ENCODE measurements around the gene TMEM120B.

TMEM120B gene

GRCh38 chr12:121775501-121775900, 62.9 kb downstream of the TMEM120B start:
- Histone ChIP-seq H3K4me3 (ENCODE audit: low read length, poor library complexity, severe bottlenecking) (no peak overlapping the region), H3K4me2 (ENCODE audit: low read depth, low read length, poor library complexity, severe bottlenecking) (no peak overlapping the region), H3K79me2 (ENCODE audit: insufficient read depth, low read length) (no peaks in the 10 kb centered on the region), H4K20me1 (ENCODE audit: insufficient read depth, low read length, poor library complexity, severe bottlenecking) (peaks cover 3% of the 10 kb centered on the region), H3F3A (ENCODE audit: low read depth) (no peaks in the 10 kb centered on the region), H3K36me3 (ENCODE audit: insufficient read depth, low read length) (peaks cover 30% of the 10 kb centered on the region; the same call in 1 of the 2 replicates), H3K27me3 (ENCODE audit: insufficient read depth, low read length, poor library complexity, severe bottlenecking) (no peaks in the 10 kb centered on the region), H3K4me1 (ENCODE audit: insufficient read depth, low read length, poor library complexity, severe bottlenecking) (peaks cover 13% of the 10 kb centered on the region), H3K9ac (ENCODE audit: low read depth, low read length, poor library complexity, severe bottlenecking) (no peak overlapping the region), H3K9me2 (replicated peaks; ENCODE audit: low read depth, low read length) (no peaks in the 10 kb centered on the region), H3K9me3 (ENCODE audit: insufficient read depth, low read depth, low read length) (no peaks in the 10 kb centered on the region), H2AFZ (ENCODE audit: low read length) (no peak overlapping the region)
- no peak for TF ChIP-seq EZH2phosphoT487 (IDR thresholded peaks at IDR 0.05; ENCODE audit: borderline replicate concordance)
- TF ChIP-seq, protein P1, sequence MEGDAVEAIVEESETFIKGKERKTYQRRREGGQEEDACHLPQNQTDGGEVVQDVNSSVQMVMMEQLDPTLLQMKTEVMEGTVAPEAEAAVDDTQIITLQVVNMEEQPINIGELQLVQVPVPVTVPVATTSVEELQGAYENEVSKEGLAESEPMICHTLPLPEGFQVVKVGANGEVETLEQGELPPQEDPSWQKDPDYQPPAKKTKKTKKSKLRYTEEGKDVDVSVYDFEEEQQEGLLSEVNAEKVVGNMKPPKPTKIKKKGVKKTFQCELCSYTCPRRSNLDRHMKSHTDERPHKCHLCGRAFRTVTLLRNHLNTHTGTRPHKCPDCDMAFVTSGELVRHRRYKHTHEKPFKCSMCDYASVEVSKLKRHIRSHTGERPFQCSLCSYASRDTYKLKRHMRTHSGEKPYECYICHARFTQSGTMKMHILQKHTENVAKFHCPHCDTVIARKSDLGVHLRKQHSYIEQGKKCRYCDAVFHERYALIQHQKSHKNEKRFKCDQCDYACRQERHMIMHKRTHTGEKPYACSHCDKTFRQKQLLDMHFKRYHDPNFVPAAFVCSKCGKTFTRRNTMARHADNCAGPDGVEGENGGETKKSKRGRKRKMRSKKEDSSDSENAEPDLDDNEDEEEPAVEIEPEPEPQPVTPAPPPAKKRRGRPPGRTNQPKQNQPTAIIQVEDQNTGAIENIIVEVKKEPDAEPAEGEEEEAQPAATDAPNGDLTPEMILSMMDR (conservative IDR thresholded peaks at IDR 0.05; ENCODE audit: low read length) = no peak

GRCh38 chr12:121776190-121777098, 63.9 kb downstream of the TMEM120B start:
- Histone ChIP-seq H3K36me3 (ENCODE audit: insufficient read depth, low read length) (peaks cover 37% of the 10 kb centered on the region; the same call in 1 of the 2 replicates), H3K9me3 (ENCODE audit: insufficient read depth, low read depth, low read length) (no peaks in the 10 kb centered on the region), H2AFZ (ENCODE audit: low read length) (no peak overlapping the region), H3K9ac (ENCODE audit: low read depth, low read length, poor library complexity, severe bottlenecking) (no peak overlapping the region), H3K4me1 (ENCODE audit: insufficient read depth, low read length, poor library complexity, severe bottlenecking) (peaks cover 13% of the 10 kb centered on the region), H3K9me2 (replicated peaks; ENCODE audit: low read depth, low read length) (no peaks in the 10 kb centered on the region), H3K4me3 (ENCODE audit: low read length, poor library complexity, severe bottlenecking) (no peak overlapping the region), H3K27me3 (ENCODE audit: insufficient read depth, low read length, poor library complexity, severe bottlenecking) (no peaks in the 10 kb centered on the region), H4K20me1 (ENCODE audit: insufficient read depth, low read length, poor library complexity, severe bottlenecking) (peaks cover 3% of the 10 kb centered on the region), H3F3A (ENCODE audit: low read depth) (no peaks in the 10 kb centered on the region), H3K4me2 (ENCODE audit: low read depth, low read length, poor library complexity, severe bottlenecking) (peak overlapping the region; percentile 30), H3K79me2 (ENCODE audit: insufficient read depth, low read length) (peaks cover 7% of the 10 kb centered on the region; the same call in 1 of the 2 replicates)
- no peak for TF ChIP-seq EZH2phosphoT487 (IDR thresholded peaks at IDR 0.05; ENCODE audit: borderline replicate concordance)
- TF ChIP-seq, protein P1 (conservative IDR thresholded peaks at IDR 0.05; ENCODE audit: low read length) = peak; percentile 91

DNA sequence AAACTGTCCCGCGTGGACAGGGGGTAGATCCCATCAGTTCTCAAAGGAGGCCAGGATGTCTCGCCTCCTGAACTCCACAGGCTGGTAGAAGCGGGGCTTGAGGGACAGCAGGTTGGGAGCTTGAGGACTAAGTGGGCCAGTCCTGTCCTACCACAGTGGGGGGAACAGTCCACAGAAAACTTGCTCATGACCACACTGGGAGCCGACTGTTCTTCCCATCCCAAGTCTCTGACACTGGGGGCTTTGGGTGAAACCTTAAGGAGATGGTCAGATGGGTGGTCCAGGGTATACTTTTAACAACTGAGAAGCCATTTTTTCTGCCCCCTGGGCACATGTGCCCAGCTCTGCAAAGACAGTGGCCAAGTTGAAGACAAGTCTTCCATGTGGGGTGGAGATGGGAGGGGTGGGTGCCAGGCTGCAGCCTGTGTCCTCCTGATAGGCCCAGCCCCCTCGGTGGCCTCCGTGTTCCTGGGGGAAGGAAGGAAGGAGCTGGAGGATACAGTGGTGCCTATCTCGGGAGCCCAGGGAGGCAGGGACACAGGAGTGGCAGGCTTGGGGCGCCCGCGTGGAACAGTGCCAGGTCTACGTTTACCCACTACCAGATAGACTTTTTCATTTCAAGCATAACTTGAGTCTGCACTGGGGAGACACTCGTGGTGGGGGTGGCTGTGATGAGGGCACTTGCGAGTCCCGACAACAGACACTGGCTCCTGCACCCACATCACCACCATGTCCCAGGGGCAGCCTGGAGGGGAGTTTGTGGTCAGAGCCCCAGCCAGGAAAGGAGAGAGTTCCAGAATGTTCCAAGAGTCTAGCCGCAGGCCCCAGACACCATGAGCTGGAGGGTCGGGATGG, 66.2 kb downstream of the TMEM120B start:
- no peak overlapping the region for H3K9ac ChIP-seq (ENCODE audit: low read depth, low read length, poor library complexity, severe bottlenecking)
- no peaks in the 10 kb centered on the region for H3F3A ChIP-seq (ENCODE audit: low read depth)
- H3K79me2 ChIP-seq (ENCODE audit: insufficient read depth, low read length) = peaks cover 28% of the 10 kb centered on the region
- TF ChIP-seq, protein P1 (conservative IDR thresholded peaks at IDR 0.05; ENCODE audit: low read length) = no peak
- TF ChIP-seq EZH2phosphoT487 (IDR thresholded peaks at IDR 0.05; ENCODE audit: borderline replicate concordance) = no peak
- H3K36me3 ChIP-seq (ENCODE audit: insufficient read depth, low read length) = peaks cover 37% of the 10 kb centered on the region; the same call in 1 of the 2 replicates
- no peak overlapping the region for H3K4me2 ChIP-seq (ENCODE audit: low read depth, low read length, poor library complexity, severe bottlenecking)
- no peaks in the 10 kb centered on the region for H3K27me3 ChIP-seq (ENCODE audit: insufficient read depth, low read length, poor library complexity, severe bottlenecking)
- peaks cover 10% of the 10 kb centered on the region for H4K20me1 ChIP-seq (ENCODE audit: insufficient read depth, low read length, poor library complexity, severe bottlenecking)
- no peaks in the 10 kb centered on the region for H3K9me3 ChIP-seq (ENCODE audit: insufficient read depth, low read depth, low read length)
- H3K4me3 ChIP-seq (ENCODE audit: low read length, poor library complexity, severe bottlenecking) = no peak overlapping the region
- H3K9me2 ChIP-seq (replicated peaks; ENCODE audit: low read depth, low read length) = no peaks in the 10 kb centered on the region
- no peak overlapping the region for H2AFZ ChIP-seq (ENCODE audit: low read length)
- peaks cover 9% of the 10 kb centered on the region for H3K4me1 ChIP-seq (ENCODE audit: insufficient read depth, low read length, poor library complexity, severe bottlenecking)
